Measurements from ENCODE around the gene AKAP11. TPM values are rescaled to one million over a fixed set of nuclear protein-coding genes. Genes with fewer than 3 reads are reported as not detected.

Gene AKAP11
- total and polyA plus RNA-seq, 2 donors (not counting 1 experiment from before 2014, with no cell fraction given), result 27.8 to 34.0 TPM

GRCh38 chr13:42259515-42259914 is 12.4 kb upstream of the AKAP11 start:
- TF ChIP-seq CTCF (conservative IDR thresholded peaks at IDR 0.05 in 1 of 2, IDR thresholded peaks at IDR 0.05 in 1 of 2; ENCODE audit: low read depth in 1 of 2, low read length in 2 of 2), result no peak
- no peak for TF ChIP-seq EZH2 (IDR thresholded peaks at IDR 0.05; ENCODE audit: low read length, missing control alignments)
- Histone ChIP-seq H3K9ac (ENCODE audit: insufficient read depth, low read length) (no peak overlapping the region), H3K79me2 (ENCODE audit: control insufficient read depth, insufficient read depth, low read length) (no peaks in the 10 kb centered on the region), H3K36me3 (ENCODE audit: control insufficient read depth, insufficient read depth, low read length) (no peaks in the 10 kb centered on the region), H3K27me3 (ENCODE audit: control insufficient read depth, insufficient read depth, low read length) (no peaks in the 10 kb centered on the region), H3K9me3 (ENCODE audit: control insufficient read depth, insufficient read depth, low read depth, low read length) (no peaks in the 10 kb centered on the region), H4K20me1 (ENCODE audit: control insufficient read depth, extremely low read depth, insufficient read depth, low read length) (no peaks in the 10 kb centered on the region), H3K4me2 (ENCODE audit: extremely low read depth, insufficient read depth, low read length) (no peak overlapping the region), H3K4me1 (ENCODE audit: control insufficient read depth, extremely low read depth, insufficient read depth, low read length) (no peaks in the 10 kb centered on the region), H3K27ac (ENCODE audit: insufficient read depth, low read length) (no peak overlapping the region), H3K4me3 (replicated peaks in 1 of 4; ENCODE audit: control extremely low read depth in 1 of 4, insufficient read depth in 1 of 4, low read depth in 3 of 4, low read length in 4 of 4) (no peak overlapping the region), H2AFZ (ENCODE audit: low read length) (no peak overlapping the region)
- DNase-seq (ENCODE audit: low read depth in 2 of 2), result no peak

- no peak for DNase-seq (ENCODE audit: low read depth in 2 of 2)
- Histone ChIP-seq H3K4me1 (ENCODE audit: control insufficient read depth, extremely low read depth, insufficient read depth, low read length) (no peaks in the 10 kb centered on the region), H3K27ac (ENCODE audit: insufficient read depth, low read length) (no peak overlapping the region), H3K27me3 (ENCODE audit: control insufficient read depth, insufficient read depth, low read length) (no peaks in the 10 kb centered on the region), H3K9me3 (ENCODE audit: control insufficient read depth, insufficient read depth, low read depth, low read length) (no peaks in the 10 kb centered on the region), H4K20me1 (ENCODE audit: control insufficient read depth, extremely low read depth, insufficient read depth, low read length) (no peaks in the 10 kb centered on the region), H3K9ac (ENCODE audit: insufficient read depth, low read length) (no peak overlapping the region), H3K4me3 (replicated peaks in 1 of 4; ENCODE audit: control extremely low read depth in 1 of 4, insufficient read depth in 1 of 4, low read depth in 3 of 4, low read length in 4 of 4) (no peak overlapping the region), H3K4me2 (ENCODE audit: extremely low read depth, insufficient read depth, low read length) (no peak overlapping the region), H3K79me2 (ENCODE audit: control insufficient read depth, insufficient read depth, low read length) (no peaks in the 10 kb centered on the region), H3K36me3 (ENCODE audit: control insufficient read depth, insufficient read depth, low read length) (no peaks in the 10 kb centered on the region), H2AFZ (ENCODE audit: low read length) (no peak overlapping the region)
- TF ChIP-seq EZH2 (IDR thresholded peaks at IDR 0.05; ENCODE audit: low read length, missing control alignments) (no peak), CTCF (conservative IDR thresholded peaks at IDR 0.05 in 1 of 2, IDR thresholded peaks at IDR 0.05 in 1 of 2; ENCODE audit: low read depth in 1 of 2, low read length in 2 of 2) (no peak)
Measured at GRCh38 chr13:42260903-42261654, 10.9 kb upstream of the AKAP11 start.

GRCh38 chr13:42266473-42266872 is 5.5 kb upstream of the AKAP11 start:
- peak; percentile 59 to 74 for DNase-seq (ENCODE audit: low read depth in 2 of 2)
- no peak overlapping the region for H3K9ac ChIP-seq (ENCODE audit: insufficient read depth, low read length)
- peaks cover 8% of the 10 kb centered on the region for H3K4me1 ChIP-seq (ENCODE audit: control insufficient read depth, extremely low read depth, insufficient read depth, low read length)
- H3K79me2 ChIP-seq (ENCODE audit: control insufficient read depth, insufficient read depth, low read length), result no peaks in the 10 kb centered on the region
- no peaks in the 10 kb centered on the region for H3K27me3 ChIP-seq (ENCODE audit: control insufficient read depth, insufficient read depth, low read length)
- no peak overlapping the region for H3K4me3 ChIP-seq (replicated peaks in 1 of 4; ENCODE audit: control extremely low read depth in 1 of 4, insufficient read depth in 1 of 4, low read depth in 3 of 4, low read length in 4 of 4)
- peak overlapping the region; percentile 18 for H3K4me2 ChIP-seq (ENCODE audit: extremely low read depth, insufficient read depth, low read length)
- peak overlapping the region; percentile 9 for H2AFZ ChIP-seq (ENCODE audit: low read length)
- H3K27ac ChIP-seq (ENCODE audit: insufficient read depth, low read length), result no peak overlapping the region
- H4K20me1 ChIP-seq (ENCODE audit: control insufficient read depth, extremely low read depth, insufficient read depth, low read length), result no peaks in the 10 kb centered on the region
- TF ChIP-seq EZH2 (IDR thresholded peaks at IDR 0.05; ENCODE audit: low read length, missing control alignments) (no peak), CTCF (conservative IDR thresholded peaks at IDR 0.05 in 1 of 2, IDR thresholded peaks at IDR 0.05 in 1 of 2; ENCODE audit: low read depth in 1 of 2, low read length in 2 of 2) (no peak)
- H3K36me3 ChIP-seq (ENCODE audit: control insufficient read depth, insufficient read depth, low read length), result no peaks in the 10 kb centered on the region
- no peaks in the 10 kb centered on the region for H3K9me3 ChIP-seq (ENCODE audit: control insufficient read depth, insufficient read depth, low read depth, low read length)
